ENCODE data around the gene ADGRF4.

DNA sequence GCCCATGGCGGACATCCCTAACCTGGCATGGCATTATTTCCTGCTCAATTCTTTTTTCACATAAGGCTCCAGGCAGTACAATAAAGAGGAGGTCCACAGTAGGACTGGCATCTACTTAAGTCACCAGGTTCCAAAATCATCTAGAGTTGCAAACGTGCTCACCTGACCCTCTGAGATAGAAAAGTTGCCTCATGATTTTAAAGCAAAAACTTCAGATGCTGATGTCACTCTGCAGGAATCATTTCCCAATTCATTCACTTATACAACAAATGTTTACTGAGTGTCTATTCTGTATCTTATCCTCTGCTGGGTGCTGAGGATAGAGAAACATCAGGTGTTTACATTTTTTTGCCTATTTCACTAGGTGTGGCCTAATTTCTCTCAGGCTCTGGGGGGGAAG lies 2.2 kb downstream of the ADGRF4 start:
- TF ChIP-seq, protein P1, sequence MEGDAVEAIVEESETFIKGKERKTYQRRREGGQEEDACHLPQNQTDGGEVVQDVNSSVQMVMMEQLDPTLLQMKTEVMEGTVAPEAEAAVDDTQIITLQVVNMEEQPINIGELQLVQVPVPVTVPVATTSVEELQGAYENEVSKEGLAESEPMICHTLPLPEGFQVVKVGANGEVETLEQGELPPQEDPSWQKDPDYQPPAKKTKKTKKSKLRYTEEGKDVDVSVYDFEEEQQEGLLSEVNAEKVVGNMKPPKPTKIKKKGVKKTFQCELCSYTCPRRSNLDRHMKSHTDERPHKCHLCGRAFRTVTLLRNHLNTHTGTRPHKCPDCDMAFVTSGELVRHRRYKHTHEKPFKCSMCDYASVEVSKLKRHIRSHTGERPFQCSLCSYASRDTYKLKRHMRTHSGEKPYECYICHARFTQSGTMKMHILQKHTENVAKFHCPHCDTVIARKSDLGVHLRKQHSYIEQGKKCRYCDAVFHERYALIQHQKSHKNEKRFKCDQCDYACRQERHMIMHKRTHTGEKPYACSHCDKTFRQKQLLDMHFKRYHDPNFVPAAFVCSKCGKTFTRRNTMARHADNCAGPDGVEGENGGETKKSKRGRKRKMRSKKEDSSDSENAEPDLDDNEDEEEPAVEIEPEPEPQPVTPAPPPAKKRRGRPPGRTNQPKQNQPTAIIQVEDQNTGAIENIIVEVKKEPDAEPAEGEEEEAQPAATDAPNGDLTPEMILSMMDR (IDR thresholded peaks at IDR 0.05; ENCODE audit: poor library complexity) = no peak
- TF ChIP-seq EZH2 (IDR thresholded peaks at IDR 0.05; ENCODE audit: borderline replicate concordance) (no peak), EZH2phosphoT487 (IDR thresholded peaks at IDR 0.05; ENCODE audit: low read depth, severe bottlenecking, unreplicated experiment) (no peak)
